ENCODE data around the gene M6PR.

Gene M6PR

DNA sequence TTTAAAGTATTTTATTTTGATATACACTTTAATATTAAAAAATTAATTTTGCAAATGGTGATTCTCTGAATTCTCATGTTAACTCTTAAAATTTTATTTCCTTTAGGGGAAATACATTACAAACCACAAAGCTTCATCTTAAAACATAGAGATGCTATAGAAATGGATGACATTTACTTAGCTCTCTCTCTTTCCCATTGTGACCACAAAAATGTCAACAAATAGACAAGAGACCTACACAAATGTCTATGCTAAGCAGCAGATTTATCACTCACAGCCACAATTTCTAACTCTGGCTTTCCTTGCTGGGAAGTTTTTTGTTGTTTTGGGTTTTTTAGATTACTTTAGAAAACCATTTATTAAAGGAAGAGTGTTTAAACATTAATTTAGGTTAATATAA lies 55.1 kb downstream of the M6PR start:
- Histone ChIP-seq H3K9ac (ENCODE audit: low read length) (no peak overlapping the region), H3K36me3 (ENCODE audit: control insufficient read depth, insufficient read depth, low read length) (no peaks in the 10 kb centered on the region), H3K9me3 (ENCODE audit: control insufficient read depth, insufficient read depth, low read depth, low read length) (peaks cover 6% of the 10 kb centered on the region), H3K27me3 (ENCODE audit: control insufficient read depth, insufficient read depth, low read length) (no peaks in the 10 kb centered on the region), H3K4me3 (ENCODE audit: low read depth, low read length) (no peak overlapping the region), H3K4me1 (ENCODE audit: control insufficient read depth, insufficient read depth, low read length) (0 out of 2 replicates have a peak, but pooled peaks cover 4% of the 10 kb centered on the region), H3K27ac (ENCODE audit: low read depth, low read length) (no peak overlapping the region)

DNA sequence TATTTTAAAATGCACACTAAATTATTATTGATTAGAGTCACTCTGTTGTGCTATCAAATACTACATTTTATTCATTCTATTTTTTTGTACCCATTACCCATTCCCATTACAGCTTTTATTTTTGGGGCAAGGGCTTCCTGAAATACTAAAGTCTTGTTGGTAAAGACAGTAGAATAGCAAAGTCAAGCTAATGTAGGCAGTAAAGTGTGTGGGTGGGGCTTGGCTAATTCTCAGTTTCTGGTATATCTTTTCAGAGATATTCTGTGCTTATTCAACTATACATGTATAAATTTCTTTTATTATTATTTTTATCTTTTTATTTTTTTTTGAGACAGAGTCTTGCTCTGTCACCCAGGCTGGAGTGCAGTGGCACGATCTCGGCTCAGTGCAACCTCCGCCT lies 57.5 kb downstream of the M6PR start:
- Histone ChIP-seq H3K4me1 (ENCODE audit: control insufficient read depth, insufficient read depth, low read length) (0 out of 2 replicates have a peak, but pooled peaks cover 4% of the 10 kb centered on the region), H3K36me3 (ENCODE audit: control insufficient read depth, insufficient read depth, low read length) (no peaks in the 10 kb centered on the region), H3K27ac (ENCODE audit: low read depth, low read length) (no peak overlapping the region), H3K9ac (ENCODE audit: low read length) (no peak overlapping the region), H3K4me3 (ENCODE audit: low read depth, low read length) (no peak overlapping the region), H3K9me3 (ENCODE audit: control insufficient read depth, insufficient read depth, low read depth, low read length) (peaks cover 8% of the 10 kb centered on the region; the same call in 1 of the 2 replicates), H3K27me3 (ENCODE audit: control insufficient read depth, insufficient read depth, low read length) (no peaks in the 10 kb centered on the region)

Measured in HUES6 (cell line).